ENCODE results near the gene KIZ.

KIZ gene

GRCh38 chr20:21291026-21291425, 165.1 kb downstream of the KIZ start:
- Histone ChIP-seq H3K27me3 (ENCODE audit: insufficient read depth, low read depth, severe bottlenecking) (no peaks in the 10 kb centered on the region), H3K4me3 (ENCODE audit: low read depth, low read length) (no peak overlapping the region), H3K9me3 (ENCODE audit: severe bottlenecking) (no peaks in the 10 kb centered on the region), H3K36me3 (no peaks in the 10 kb centered on the region), H3K27ac (no peak overlapping the region)
- no peak for DNase-seq
- TF ChIP-seq, protein P1, sequence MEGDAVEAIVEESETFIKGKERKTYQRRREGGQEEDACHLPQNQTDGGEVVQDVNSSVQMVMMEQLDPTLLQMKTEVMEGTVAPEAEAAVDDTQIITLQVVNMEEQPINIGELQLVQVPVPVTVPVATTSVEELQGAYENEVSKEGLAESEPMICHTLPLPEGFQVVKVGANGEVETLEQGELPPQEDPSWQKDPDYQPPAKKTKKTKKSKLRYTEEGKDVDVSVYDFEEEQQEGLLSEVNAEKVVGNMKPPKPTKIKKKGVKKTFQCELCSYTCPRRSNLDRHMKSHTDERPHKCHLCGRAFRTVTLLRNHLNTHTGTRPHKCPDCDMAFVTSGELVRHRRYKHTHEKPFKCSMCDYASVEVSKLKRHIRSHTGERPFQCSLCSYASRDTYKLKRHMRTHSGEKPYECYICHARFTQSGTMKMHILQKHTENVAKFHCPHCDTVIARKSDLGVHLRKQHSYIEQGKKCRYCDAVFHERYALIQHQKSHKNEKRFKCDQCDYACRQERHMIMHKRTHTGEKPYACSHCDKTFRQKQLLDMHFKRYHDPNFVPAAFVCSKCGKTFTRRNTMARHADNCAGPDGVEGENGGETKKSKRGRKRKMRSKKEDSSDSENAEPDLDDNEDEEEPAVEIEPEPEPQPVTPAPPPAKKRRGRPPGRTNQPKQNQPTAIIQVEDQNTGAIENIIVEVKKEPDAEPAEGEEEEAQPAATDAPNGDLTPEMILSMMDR (IDR thresholded peaks at IDR 0.05; ENCODE audit: low read depth, low read length), result no peak

DNA sequence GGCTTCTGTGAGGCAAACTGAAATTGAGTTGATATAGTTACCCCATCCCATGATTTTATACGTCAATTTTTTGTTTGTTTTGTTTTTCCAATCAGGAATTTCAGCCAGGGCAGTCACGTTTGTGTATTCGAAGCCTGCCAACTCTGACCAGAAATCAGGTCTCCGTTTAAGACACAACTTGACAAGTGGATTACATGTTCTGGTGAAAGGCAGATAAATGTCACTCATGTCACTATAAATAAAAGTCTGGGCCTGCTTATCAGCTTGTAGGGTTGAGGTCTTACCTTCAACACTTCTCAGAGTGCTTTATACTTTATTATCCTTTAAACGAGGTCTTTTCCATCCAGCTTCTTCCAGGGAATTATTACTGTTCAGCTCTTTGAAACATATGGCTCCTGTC, 168.9 kb downstream of the KIZ start:
- Histone ChIP-seq H3K36me3 (no peaks in the 10 kb centered on the region), H3K9me3 (ENCODE audit: severe bottlenecking) (no peaks in the 10 kb centered on the region), H3K27ac (no peak overlapping the region), H3K27me3 (ENCODE audit: insufficient read depth, low read depth, severe bottlenecking) (no peaks in the 10 kb centered on the region), H3K4me3 (ENCODE audit: low read depth, low read length) (no peak overlapping the region)
- DNase-seq, result no peak
- TF ChIP-seq, protein P1 (IDR thresholded peaks at IDR 0.05; ENCODE audit: low read depth, low read length), result no peak
